Mesothelial cell of epicardium (in vitro differentiated cells): Measurements from ENCODE around the gene PKNOX2. TPM values are rescaled to one million over a fixed set of nuclear protein-coding genes. Genes with fewer than 3 reads are reported as not detected.

Source experiments
- DNase-seq, 2 experiments: peaks; one replicate each; pipeline ENCODE4 v3.0.0; 2021; ENCODE audit warnings: low spot score in 2 of 2; ENCODE audit not compliant: unreplicated experiment in 2 of 2
- H3K27ac Mint-ChIP-seq: 2 replicates; pipeline ENCODE4 v1.8.0; 2021; ENCODE audit warnings: mixed read lengths
- H3K27me3 Mint-ChIP-seq: 2 replicates; pipeline ENCODE4 v1.8.0; 2021; ENCODE audit warnings: low read depth, mixed read lengths
- H3K36me3 Mint-ChIP-seq: 2 replicates; pipeline ENCODE4 v1.8.0; 2021; ENCODE audit warnings: mixed read lengths
- H3K4me1 Mint-ChIP-seq: 2 replicates; pipeline ENCODE4 v1.8.0; 2021; ENCODE audit warnings: mixed read lengths
- H3K4me3 Mint-ChIP-seq: 2 replicates; pipeline ENCODE4 v1.8.0; 2021; ENCODE audit warnings: mild to moderate bottlenecking, moderate library complexity, mixed read lengths
- H3K9me3 Mint-ChIP-seq: 2 replicates; pipeline ENCODE4 v1.8.0; 2021; ENCODE audit warnings: mixed read lengths
- CTCF ChIP-seq: fragments of 200-600 bp; sonication (generic); IDR thresholded peaks from one replicate; pipeline ENCODE4 v1.5.0; 2021; ENCODE audit warnings: antibody characterized with exemption; ENCODE audit not compliant: unreplicated experiment
- total RNA-seq: library from RNA; stranded (reverse); gene quantifications from 3 replicates; pipeline ENCODE4 v1.2.1, GENCODE V29; 2021

Gene PKNOX2
- total RNA-seq, 1 donor from 2014 or later: 22.2 TPM

- no peak for TF ChIP-seq CTCF
- H3K4me1 Mint-ChIP-seq: peaks cover 15% of the 10 kb centered on the region
- H3K9me3 Mint-ChIP-seq: no peaks in the 10 kb centered on the region
- H3K4me3 Mint-ChIP-seq: no peak overlapping the region
- H3K36me3 Mint-ChIP-seq: no peaks in the 10 kb centered on the region
- H3K27ac Mint-ChIP-seq: no peak overlapping the region
- no peaks in the 10 kb centered on the region for H3K27me3 Mint-ChIP-seq
- no peak for DNase-seq
These were observed 82.9 kb downstream of the PKNOX2 start for GRCh38 chr11:125247431-125247830.

- no peak for DNase-seq
- no peak overlapping the region for H3K4me3 Mint-ChIP-seq
- H3K9me3 Mint-ChIP-seq: no peaks in the 10 kb centered on the region
- no peaks in the 10 kb centered on the region for H3K27me3 Mint-ChIP-seq
- peaks cover 11% of the 10 kb centered on the region for H3K4me1 Mint-ChIP-seq
- H3K36me3 Mint-ChIP-seq: no peaks in the 10 kb centered on the region
- TF ChIP-seq CTCF: no peak
- peak overlapping the region; percentile 84 for H3K27ac Mint-ChIP-seq
These were observed 86.0 kb downstream of the PKNOX2 start for GRCh38 chr11:125250318-125251213.

GRCh38 chr11:125251214-125251545 is 86.6 kb downstream of the PKNOX2 start:
- no peak overlapping the region for H3K27ac Mint-ChIP-seq
- no peaks in the 10 kb centered on the region for H3K27me3 Mint-ChIP-seq
- H3K4me3 Mint-ChIP-seq: no peak overlapping the region
- no peak for DNase-seq
- H3K36me3 Mint-ChIP-seq: no peaks in the 10 kb centered on the region
- no peak for TF ChIP-seq CTCF
- H3K4me1 Mint-ChIP-seq: peaks cover 14% of the 10 kb centered on the region
- H3K9me3 Mint-ChIP-seq: no peaks in the 10 kb centered on the region

GRCh38 chr11:125251956-125252355 is 87.4 kb downstream of the PKNOX2 start:
- H3K4me3 Mint-ChIP-seq: no peak overlapping the region
- TF ChIP-seq CTCF: no peak
- H3K9me3 Mint-ChIP-seq: no peaks in the 10 kb centered on the region
- H3K27ac Mint-ChIP-seq: no peak overlapping the region
- no peak for DNase-seq
- H3K4me1 Mint-ChIP-seq: peaks cover 19% of the 10 kb centered on the region
- H3K27me3 Mint-ChIP-seq: no peaks in the 10 kb centered on the region
- no peaks in the 10 kb centered on the region for H3K36me3 Mint-ChIP-seq

- no peak overlapping the region for H3K4me3 Mint-ChIP-seq
- no peaks in the 10 kb centered on the region for H3K36me3 Mint-ChIP-seq
- H3K27ac Mint-ChIP-seq: no peak overlapping the region
- no peaks in the 10 kb centered on the region for H3K9me3 Mint-ChIP-seq
- DNase-seq: no peak
- no peak for TF ChIP-seq CTCF
- H3K4me1 Mint-ChIP-seq: peaks cover 32% of the 10 kb centered on the region
- no peaks in the 10 kb centered on the region for H3K27me3 Mint-ChIP-seq
These were observed 88.7 kb downstream of the PKNOX2 start for GRCh38 chr11:125253289-125253688.
